Measurements from ENCODE around the gene PCDHGB5.
"Not testable (repeated sequence)": the region's sequence is repeated elsewhere in the genome, so short reads cannot be mapped to it uniquely, and the experiment has no call there.

PCDHGB5 gene

DNA sequence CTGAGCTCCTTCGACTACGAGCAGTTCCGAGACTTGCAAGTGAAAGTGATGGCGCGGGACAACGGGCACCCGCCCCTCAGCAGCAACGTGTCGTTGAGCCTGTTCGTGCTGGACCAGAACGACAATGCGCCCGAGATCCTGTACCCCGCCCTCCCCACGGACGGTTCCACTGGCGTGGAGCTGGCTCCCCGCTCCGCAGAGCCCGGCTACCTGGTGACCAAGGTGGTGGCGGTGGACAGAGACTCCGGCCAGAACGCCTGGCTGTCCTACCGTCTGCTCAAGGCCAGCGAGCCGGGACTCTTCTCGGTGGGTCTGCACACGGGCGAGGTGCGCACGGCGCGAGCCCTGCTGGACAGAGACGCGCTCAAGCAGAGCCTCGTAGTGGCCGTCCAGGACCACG is 34.6 kb downstream of the PCDHGB5 start:
- DNase-seq (ENCODE audit: low read depth, low spot score); H3K4me3 ChIP-seq (ENCODE audit: low read length): not testable (repeated sequence)

DNA sequence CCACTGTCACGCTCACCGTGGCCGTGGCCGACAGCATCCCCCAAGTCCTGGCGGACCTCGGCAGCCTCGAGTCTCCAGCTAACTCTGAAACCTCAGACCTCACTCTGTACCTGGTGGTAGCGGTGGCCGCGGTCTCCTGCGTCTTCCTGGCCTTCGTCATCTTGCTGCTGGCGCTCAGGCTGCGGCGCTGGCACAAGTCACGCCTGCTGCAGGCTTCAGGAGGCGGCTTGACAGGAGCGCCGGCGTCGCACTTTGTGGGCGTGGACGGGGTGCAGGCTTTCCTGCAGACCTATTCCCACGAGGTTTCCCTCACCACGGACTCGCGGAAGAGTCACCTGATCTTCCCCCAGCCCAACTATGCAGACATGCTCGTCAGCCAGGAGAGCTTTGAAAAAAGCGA is 35.0 kb downstream of the PCDHGB5 start:
- not testable (repeated sequence) for DNase-seq (ENCODE audit: low read depth, low spot score); H3K4me3 ChIP-seq (ENCODE audit: low read length)

DNA sequence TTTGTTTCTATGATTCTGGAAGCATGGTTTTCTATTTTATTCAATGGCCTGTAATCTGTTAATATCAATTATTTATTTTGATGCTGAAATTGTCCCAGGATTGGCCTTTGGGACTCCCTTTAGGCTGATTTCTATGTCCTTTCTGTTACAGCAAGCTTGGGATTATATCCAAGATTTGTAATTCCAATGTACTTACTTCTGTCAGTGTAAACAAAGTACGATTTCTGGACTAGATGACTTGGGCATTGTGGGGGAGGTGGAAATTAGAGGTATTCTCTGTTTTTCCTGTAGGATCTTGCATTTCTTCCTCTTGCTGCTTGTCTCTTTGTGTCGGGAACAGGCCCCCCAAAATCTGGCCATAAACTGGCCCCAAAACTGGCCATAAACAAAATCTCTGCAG is 36.3 kb downstream of the PCDHGB5 start:
- no peak overlapping the region for H3K4me3 ChIP-seq (ENCODE audit: low read length)
- DNase-seq (ENCODE audit: low read depth, low spot score): no peak

DNA sequence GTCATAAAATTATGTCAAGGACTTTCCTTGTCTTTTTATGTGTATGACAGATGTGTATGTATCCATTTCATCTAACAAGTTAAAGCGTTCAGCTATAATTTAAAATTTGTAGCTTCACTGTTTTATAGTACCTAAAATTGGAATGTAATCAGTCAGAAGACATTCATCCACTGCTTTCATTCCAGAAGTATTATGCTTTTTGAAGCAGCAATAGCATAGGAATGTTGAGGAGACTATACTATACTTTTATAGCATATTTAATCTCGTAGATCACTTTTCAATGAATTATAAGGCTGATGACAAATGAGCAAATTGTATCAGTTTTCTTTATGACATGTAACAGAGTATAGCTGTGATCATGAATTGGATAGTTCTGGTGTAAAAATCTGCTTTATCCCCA is 39.5 kb downstream of the PCDHGB5 start:
- no peak overlapping the region for H3K4me3 ChIP-seq (ENCODE audit: low read length)
- no peak for DNase-seq (ENCODE audit: low read depth, low spot score)

DNA sequence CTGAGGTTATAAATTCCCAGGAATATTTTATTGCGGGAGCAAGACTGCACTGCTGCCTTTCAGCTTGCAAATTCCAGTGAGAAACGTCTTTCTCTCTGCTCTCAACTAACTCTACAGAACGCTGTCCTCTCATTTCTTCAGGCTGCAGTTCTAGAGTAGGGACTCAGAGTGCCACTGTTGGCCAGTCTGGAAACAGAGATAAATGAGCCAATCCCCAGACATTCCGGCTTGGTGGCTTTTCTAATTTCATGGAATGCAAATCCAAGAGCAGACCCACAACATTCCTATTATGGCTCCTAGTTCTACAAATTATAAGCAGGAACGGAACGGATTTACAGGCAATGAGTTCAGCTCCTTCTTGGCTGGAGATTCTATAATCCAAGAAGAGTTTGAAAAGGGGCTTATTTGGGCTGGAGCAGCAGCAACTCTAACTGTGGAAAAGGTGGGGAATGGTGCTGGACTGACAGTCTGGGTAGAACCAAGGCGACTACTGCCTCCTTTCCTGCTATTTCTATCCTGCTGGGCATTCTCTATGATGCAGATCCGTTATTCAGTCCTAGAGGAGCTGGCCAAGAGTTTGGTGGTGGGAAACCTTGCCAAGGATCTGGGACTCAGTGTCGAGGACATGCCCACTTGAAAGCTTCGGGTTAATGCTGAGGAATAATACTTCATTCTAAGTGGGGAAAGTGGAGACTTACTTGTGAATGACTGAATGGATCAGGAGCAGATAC is 41.8 kb downstream of the PCDHGB5 start:
- no peak for DNase-seq (ENCODE audit: low read depth, low spot score)
- no peak overlapping the region for H3K4me3 ChIP-seq (ENCODE audit: low read length)

DNA sequence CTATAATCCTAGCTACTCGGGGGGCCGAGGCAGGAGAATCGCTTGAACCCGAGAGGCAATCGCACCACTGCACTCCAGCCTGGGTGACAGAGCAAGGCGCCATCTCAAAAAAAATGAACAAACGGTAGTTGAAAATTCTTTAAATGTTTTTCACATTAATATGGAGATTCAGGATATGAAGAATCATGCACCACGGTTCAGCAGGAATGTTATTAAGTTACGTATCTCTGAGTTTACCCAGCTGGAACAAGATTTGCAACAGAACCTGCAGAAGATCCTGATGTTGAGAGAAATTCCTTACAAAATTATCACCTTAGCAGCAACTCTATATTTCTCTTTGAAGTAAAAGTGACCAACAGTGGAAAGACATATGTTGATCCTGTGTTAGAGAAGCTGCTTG is 42.6 kb downstream of the PCDHGB5 start:
- no peak for DNase-seq (ENCODE audit: low read depth, low spot score)
- no peak overlapping the region for H3K4me3 ChIP-seq (ENCODE audit: low read length)

DNA sequence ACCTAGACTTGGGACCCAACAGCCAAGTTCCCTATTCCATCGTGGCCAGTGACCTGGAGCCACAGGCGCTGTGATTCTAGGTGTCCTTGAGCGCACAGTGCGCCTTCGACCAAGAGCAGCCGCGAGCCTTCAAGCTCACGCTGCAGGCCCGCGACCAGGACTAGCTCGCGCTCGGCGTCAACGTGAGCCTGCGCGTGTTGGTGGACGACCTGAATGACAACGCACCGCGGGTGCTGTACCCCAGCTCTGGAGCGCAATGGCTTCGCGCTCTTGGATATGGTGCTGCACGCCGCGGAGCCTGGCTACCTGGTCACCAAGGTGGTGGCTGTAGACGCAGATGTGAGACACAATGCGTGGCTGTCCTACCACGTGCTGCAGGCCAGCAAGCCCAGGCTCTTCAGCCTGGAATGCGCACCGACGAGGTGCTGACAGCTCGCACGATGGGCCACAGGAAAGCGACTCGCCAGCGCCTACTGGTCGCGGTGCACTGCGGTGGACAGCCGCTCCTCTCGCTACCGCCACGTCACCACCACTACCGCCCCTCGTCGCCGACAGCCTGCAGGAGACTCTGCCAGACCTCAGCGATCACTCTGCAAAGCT is 43.9 kb downstream of the PCDHGB5 start:
- no peak overlapping the region for H3K4me3 ChIP-seq (ENCODE audit: low read length)
- DNase-seq (ENCODE audit: low read depth, low spot score): no peak
